A204.1 (cell line): Measurements from ENCODE around the gene ECPAS.
"Not testable (repeated sequence)": the region's sequence is repeated elsewhere in the genome, so short reads cannot be mapped to it uniquely, and the experiment has no call there.

Experiments used
- FAIRE-seq: peaks from 2 replicates; lab custom pipeline; 2012; peaks lifted over from hg19 to GRCh38; lab: Jason Lieb, UNC

ECPAS gene

DNA sequence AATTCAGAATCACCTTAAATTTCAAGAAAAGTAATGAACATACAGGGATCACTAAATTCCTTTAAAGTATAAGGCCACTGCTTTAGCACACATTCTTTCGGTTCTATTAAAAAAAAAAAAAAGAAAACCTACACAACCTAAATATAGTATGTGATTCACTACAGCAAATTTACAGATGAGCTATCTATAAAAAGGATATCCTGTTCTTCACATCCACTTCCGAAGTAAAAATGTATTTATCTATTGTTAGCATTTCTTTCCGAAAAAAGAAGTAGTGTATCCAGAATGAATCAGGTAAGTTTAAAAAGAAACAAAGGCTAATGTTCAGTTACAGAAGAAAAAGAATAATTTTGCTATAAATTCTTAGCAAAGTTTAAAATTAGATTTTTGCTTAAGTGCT lies 70.2 kb downstream of the ECPAS start:
- FAIRE-seq: no peak

DNA sequence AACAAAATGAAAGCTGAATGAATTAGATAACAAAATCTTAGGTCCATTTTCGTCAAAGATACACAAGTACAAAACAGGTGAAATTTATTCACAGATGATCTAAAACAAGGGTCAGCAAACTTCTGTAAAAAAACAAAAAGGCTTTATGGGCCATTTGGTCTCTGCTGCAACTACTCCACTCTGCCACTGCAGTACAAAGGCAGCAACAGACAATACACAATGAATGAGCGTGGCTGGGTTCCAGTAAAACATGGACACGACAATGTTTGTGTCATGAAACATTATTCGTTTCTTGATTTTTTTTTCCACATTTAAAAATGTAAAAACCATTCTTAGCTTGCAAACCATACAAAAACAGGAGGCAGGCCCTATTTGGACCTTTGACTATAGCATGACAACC lies 71.9 kb downstream of the ECPAS start:
- no peak for FAIRE-seq

DNA sequence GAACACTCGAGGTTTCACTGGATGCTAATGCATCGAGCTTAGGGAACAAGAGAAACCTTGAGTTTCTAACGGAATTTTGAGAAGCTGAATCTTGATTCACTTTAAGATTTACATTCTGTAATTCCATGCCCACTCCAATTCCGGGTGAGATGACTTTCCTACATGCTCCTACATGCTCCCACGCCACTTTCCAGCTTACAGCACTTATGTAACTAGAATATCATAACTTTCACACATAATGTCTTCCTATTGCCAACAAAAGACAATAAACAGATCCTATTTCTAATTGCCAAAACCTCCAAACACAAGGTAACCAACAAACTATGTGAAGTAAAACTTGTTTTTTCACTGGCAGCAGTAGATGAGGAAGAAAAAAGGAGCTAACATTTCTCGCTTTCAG lies 72.9 kb downstream of the ECPAS start:
- no peak for FAIRE-seq

GRCh38 chr9:111407813-111408212 lies 76.4 kb downstream of the ECPAS start:
- FAIRE-seq: no peak

DNA sequence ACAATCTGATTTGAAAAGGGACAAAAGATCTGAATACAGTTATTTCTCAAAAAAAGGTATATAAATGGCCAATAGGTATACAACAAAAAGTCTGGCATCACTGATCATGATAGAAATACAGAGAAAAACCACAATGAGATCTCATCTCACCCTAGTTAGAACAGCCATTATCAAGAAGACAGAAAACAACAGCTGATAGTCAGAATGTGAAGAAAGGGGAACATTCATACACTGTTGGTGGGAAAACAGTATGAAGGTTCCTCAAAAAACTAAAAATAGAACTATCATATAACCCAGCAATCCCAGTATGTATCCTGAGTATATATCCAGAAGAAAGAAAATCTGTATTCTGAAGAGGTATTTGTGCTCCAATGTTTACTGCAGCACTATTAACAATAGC lies 78.5 kb downstream of the ECPAS start:
- no peak for FAIRE-seq

- FAIRE-seq: not testable (repeated sequence)
Measured at GRCh38 chr9:111401486-111401885, 82.7 kb downstream of the ECPAS start.

GRCh38 chr9:111400564-111400898 lies 83.7 kb downstream of the ECPAS start:
- no peak for FAIRE-seq

DNA sequence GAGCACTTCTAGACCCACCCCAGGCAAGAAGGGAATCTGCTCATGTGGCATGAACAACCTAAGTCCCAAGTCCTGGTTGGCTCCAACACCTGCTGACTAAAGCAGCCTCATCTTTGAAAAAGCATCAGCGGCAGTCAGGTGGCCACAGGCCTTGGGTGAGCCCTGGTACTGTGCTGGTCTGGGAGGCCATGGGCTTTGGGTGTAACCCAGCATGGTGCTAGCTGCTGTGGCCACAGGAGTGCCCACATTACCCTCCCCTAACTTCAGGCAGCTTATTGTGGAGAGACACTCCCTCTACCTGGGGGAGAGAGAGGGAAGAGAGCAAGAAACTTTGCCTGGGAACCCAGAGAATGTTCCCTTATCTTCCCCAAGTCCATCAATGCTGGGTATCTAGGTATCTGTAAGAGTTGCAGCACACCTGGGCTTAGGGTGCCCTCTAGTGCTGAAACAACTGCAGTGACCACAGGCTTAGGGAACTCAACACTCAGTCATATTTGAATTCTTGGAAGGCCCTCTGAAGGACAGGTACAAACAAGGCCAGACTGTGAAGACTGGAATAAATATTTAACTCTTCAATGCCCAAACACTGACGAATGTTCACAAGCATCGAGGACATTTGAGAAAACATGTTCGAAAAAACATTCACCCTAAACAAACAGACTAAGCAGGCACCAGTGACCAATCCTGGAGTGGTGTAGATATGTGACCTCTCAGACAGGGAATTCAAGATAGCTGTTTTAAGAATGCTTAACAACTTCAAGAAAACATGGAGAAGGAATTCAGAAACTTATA lies 84.2 kb downstream of the ECPAS start:
- no peak for FAIRE-seq

- FAIRE-seq: no peak
Measured at GRCh38 chr9:111399211-111399739, 84.9 kb downstream of the ECPAS start.

GRCh38 chr9:111393971-111394370 lies 90.2 kb downstream of the ECPAS start:
- FAIRE-seq: no peak

- no peak for FAIRE-seq
Measured at GRCh38 chr9:111389406-111389805, 94.8 kb downstream of the ECPAS start.

GRCh38 chr9:111386386-111386785 lies 97.8 kb downstream of the ECPAS start:
- FAIRE-seq: no peak

GRCh38 chr9:111381006-111381405 lies 103.2 kb downstream of the ECPAS start:
- no peak for FAIRE-seq

DNA sequence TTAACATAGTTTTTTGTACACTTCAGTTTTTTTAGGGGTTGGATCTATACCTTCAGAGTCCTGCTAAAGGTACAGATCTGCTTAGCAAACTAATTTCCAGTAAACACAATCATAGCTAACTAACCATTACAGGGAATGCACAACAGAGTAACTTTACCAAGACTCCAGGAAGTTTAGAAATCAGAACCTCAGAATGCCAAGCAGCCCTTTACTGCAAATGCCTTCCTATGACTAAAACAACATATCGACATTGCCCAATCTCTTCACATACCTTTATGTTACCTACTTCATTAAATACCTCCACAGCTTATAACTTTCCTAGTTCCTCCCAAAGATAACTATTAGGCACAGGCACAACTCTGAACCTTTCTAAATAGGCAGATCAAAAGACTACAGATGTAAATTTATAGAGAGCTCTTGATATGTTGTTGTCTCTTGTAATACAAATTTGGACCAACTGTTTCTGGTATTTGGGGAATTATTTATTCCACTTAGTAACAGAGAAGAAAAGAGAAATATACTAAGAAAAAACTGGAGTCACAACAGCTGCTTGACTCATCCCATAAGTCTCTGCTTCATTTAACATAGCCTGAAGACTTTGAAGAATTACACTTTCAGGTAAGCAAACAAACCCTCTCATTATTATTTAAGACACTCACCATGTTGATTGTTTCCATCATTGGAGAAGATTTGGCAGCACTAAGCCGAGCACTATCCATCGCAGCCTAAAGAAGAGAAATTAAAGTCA lies 108.2 kb downstream of the ECPAS start:
- no peak for FAIRE-seq

DNA sequence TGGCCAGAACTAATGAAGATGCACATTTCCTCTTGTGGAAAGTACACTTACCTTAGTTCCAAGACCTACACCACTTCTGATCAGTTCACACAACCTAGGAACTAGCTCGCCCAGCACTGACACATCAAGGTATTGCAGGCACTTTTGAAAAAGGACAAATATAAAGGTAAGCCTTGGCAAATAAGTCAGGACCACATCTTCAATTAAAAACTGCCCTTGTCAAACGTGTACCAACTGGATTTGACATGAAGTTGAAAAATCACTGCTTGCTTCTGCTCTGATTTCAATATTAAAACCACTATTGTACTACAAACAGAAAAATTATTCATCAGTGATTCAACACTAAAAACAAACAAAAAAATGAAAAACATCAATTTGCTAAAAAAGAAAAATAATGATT lies 109.1 kb downstream of the ECPAS start:
- FAIRE-seq: no peak

DNA sequence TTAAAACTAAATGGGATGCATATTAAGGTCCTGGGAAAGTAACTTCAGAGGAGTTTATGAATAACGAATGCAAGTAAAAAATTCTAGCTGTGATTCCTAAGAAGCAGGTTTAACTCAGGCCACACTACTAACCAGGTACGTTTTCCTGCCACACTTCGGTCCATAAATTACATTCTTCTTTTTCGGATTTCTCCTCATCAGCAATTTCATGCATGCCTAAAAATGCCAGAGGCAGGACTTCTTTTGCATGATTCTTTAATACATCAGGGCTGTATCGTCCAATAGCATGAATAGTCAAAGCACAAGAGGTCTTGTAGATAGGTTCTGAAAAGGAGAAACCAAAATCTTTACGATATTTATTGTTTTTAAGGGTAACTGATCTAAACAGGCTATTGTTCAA lies 111.9 kb downstream of the ECPAS start:
- FAIRE-seq: no peak

- FAIRE-seq: no peak
Measured at GRCh38 chr9:111366978-111367377, 117.2 kb downstream of the ECPAS start.

GRCh38 chr9:111362526-111362925 lies 121.7 kb downstream of the ECPAS start:
- no peak for FAIRE-seq

DNA sequence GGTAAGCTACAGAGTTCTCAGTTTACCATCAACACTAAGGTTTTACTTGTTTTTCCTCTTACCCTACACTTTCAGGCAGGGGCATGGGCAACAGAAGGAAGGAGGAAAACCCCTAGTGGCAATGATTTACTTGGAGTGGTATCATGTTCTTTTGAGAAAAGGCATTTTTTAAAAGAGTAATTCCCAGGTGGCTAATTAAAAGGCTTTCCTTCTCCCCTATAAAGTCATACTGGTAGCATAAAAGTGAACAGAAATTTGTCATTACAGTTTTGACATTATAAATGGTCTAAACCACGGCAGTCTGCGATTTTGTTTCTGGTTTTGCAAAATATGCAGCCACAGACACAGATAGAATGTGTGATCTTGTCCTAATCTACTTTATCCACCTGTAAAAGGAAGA lies 123.3 kb downstream of the ECPAS start:
- no peak for FAIRE-seq

DNA sequence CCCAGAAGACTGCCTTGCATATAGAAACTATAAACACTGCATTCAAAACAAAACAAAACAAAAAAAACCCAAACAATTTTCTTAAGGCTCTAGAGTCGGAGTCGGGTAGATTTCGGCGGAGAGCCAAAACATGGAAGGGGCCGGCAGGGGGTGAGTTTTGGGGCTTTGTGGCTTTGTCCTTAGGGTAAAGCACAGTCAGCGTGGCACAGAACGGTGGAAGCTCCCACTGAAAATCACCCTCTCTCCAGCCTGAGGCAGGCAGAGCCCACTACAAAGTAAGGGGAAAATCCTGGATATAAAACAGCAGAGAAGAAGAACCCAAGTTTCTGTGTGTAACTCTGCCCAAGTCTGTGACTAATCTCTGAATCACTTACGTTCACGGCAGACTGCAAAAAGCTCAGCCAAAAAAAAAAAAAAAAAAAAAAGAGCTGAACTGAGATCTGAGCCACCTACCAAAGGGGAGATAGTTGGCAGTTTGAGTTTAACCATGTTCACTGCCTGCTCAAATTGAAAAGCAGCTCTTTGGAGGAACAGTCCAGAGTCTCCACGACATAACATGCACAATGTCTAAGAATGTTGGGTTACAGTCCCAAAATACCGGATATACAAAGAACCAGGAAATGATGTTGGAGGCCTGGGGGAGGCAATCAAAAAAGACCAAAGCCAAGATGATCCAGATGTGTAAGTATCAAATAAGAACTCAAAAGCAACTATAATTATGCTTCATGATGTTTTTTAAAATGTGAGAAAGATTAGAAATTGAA lies 127.5 kb downstream of the ECPAS start:
- no peak for FAIRE-seq

DNA sequence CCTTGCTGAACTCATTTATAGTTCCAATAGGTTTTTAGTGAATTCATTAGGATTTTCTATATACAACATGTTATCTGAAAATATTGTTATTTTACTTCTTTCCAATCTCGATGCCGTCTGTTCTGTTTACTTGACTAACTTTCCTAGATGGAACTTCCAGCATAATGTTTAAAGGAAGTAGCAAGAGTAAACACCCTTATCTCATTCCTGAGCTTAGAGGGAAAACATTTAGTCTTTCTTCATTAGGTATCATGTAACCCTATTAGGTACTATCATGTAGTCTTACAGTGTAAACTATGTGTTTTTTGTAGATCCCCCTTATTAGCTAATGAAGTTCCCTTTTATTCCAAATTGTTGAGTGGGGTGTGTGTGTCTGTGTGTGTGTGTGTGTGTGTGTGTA lies 131.6 kb downstream of the ECPAS start:
- no peak for FAIRE-seq

GRCh38 chr9:111350556-111350955 lies 133.6 kb downstream of the ECPAS start:
- FAIRE-seq: no peak

DNA sequence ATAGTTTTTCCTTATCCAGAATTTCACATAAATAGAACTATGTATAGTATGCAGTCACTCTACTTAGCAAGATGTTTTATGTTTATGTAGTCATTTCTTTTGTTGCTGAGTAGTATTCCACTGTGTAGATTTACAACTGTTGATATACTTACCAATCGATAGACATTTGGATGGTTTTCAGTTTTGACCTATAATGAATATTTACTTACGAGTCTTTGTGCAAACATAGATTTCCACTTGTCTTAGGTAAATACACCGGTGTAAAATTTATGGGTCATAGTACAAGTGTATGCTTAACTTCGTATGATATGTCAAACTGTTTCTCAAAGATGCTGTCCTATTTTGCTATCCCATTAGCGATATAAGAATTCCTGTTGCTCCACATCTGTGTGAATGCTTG lies 134.4 kb downstream of the ECPAS start:
- FAIRE-seq: no peak
